Measurements from ENCODE around the gene STX8.

STX8 gene

DNA sequence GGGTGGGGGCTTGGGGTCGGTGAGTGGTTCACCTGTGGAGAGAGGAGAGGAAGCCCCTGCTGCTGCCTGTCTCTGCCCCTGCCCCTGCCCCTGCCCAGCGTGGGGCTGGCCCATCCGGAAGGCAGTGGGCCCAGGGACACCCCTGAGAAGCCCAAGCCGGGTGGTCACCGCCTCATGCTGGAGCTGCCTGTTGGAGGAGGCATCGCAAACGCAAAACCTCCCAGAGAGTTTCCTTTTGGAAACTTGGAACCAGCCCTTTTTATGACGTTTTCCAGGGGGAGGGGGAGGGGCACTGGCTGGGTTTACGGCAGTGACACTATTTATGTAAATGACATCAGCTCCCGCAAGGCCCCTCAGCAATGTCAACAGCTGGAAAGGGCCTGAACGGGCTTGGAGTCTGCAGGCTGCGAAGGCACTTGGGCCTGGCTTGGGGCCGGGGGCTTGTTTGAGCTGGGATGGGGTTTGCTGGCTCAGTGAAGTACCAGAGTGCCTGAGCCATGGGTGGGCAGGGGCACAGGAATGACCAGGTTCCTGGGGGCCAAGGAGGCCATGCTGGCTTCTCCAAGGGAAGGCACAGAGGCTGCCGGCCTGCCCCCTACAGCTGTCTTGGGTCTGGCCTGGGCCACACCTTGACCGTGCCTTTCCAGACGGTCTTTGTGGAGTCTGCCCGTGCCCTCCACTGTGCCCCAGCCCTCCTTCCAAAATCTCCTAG is 334.8 kb downstream of the STX8 start:
- H3K9me3 ChIP-seq (ENCODE audit: control insufficient read depth in 2 of 2, low read length in 2 of 2): no peaks in the 10 kb centered on the region
- H3K9ac ChIP-seq (ENCODE audit: low read depth in 1 of 2, low read length in 2 of 2): peak overlapping the region; percentile 77 to 86
- peaks cover 22 to 37% of the 10 kb centered on the region in 2 donors for H3K4me1 ChIP-seq (ENCODE audit: control insufficient read depth in 2 of 2, insufficient read depth in 2 of 2, low read length in 2 of 2)
- no peaks in the 10 kb centered on the region for H3K36me3 ChIP-seq (ENCODE audit: control insufficient read depth in 2 of 2, insufficient read depth in 2 of 2, low read length in 2 of 2)
- H3K27ac ChIP-seq (ENCODE audit: low read depth in 2 of 2, low read length in 2 of 2): peak overlapping the region; percentile 90 to 95
- peak overlapping the region; percentile 56 to 63 for H3K4me3 ChIP-seq (ENCODE audit: low read length in 2 of 2)
- H3K27me3 ChIP-seq (ENCODE audit: control insufficient read depth in 2 of 2, insufficient read depth in 2 of 2, low read length in 2 of 2): no peaks in the 10 kb centered on the region

DNA sequence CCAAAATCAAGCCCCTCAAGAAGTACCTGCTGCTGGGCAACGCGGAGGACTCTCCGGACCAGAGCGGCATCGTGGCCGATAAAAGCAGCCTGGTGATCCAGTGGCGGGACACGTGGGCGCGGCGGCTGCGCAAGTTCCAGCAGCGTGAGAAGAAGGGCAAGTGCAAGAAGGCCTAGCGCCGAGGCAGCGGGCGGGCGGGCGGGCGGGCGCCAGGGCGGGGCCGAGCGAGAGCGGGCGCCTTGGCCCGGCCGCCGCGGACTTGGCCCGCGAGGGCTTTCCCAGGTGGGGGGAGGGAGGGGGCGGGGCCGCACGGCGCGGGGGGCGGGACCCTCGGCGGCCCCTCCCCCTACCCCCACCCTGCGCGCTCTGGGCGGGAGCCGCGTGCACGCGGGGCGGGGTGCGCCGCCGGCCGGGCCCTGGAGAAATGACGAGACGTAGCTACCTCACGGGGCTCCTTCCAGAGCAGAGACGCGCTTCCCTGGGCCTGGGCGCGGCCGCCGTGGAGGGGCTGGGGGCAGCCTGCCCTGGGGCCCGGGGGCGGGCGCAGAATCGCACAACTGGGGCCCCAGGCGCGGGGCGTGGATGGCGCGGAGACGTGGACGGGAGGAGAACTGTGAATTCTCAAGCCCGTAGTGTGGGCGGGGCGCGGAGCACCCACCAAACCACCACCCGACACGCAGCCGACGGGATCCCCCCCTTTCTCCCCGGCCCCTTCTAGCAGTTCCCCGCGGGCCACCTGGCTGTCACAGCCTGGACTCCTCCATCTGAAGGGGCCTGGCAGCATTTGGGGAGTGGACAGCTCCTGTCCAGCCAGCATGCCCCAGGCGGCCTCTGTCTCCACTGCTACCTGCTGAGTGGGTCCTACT is 335.6 kb downstream of the STX8 start:
- Histone ChIP-seq H3K9ac (ENCODE audit: low read depth in 1 of 2, low read length in 2 of 2) (peak overlapping the region; percentile 77 to 86), H3K36me3 (ENCODE audit: control insufficient read depth in 2 of 2, insufficient read depth in 2 of 2, low read length in 2 of 2) (no peaks in the 10 kb centered on the region), H3K27me3 (ENCODE audit: control insufficient read depth in 2 of 2, insufficient read depth in 2 of 2, low read length in 2 of 2) (no peaks in the 10 kb centered on the region), H3K27ac (ENCODE audit: low read depth in 2 of 2, low read length in 2 of 2) (peak overlapping the region; percentile 90 to 95), H3K4me3 (ENCODE audit: low read length in 2 of 2) (peak overlapping the region; percentile 63 to 66), H3K4me1 (ENCODE audit: control insufficient read depth in 2 of 2, insufficient read depth in 2 of 2, low read length in 2 of 2) (peaks cover 22 to 36% of the 10 kb centered on the region in 2 donors), H3K9me3 (ENCODE audit: control insufficient read depth in 2 of 2, low read length in 2 of 2) (no peaks in the 10 kb centered on the region)

- no peaks in the 10 kb centered on the region for H3K27me3 ChIP-seq (ENCODE audit: control insufficient read depth in 2 of 2, insufficient read depth in 2 of 2, low read length in 2 of 2)
- H3K9me3 ChIP-seq (ENCODE audit: control insufficient read depth in 2 of 2, low read length in 2 of 2): no peaks in the 10 kb centered on the region
- peak overlapping the region; percentile 59 to 66 for H3K4me3 ChIP-seq (ENCODE audit: low read length in 2 of 2)
- H3K36me3 ChIP-seq (ENCODE audit: control insufficient read depth in 2 of 2, insufficient read depth in 2 of 2, low read length in 2 of 2): no peaks in the 10 kb centered on the region
- peak overlapping the region; percentile 54 to 67 for H3K9ac ChIP-seq (ENCODE audit: low read depth in 1 of 2, low read length in 2 of 2)
- peak overlapping the region; percentile 77 to 80 for H3K27ac ChIP-seq (ENCODE audit: low read depth in 2 of 2, low read length in 2 of 2)
- H3K4me1 ChIP-seq (ENCODE audit: control insufficient read depth in 2 of 2, insufficient read depth in 2 of 2, low read length in 2 of 2): peaks cover 22 to 32% of the 10 kb centered on the region in 2 donors
Observed at GRCh38 chr17:9239246-9239792, 336.3 kb downstream of the STX8 start.

GRCh38 chr17:9238340-9239245 is 337.0 kb downstream of the STX8 start:
- Histone ChIP-seq H3K36me3 (ENCODE audit: control insufficient read depth in 2 of 2, insufficient read depth in 2 of 2, low read length in 2 of 2) (no peaks in the 10 kb centered on the region), H3K9me3 (ENCODE audit: control insufficient read depth in 2 of 2, low read length in 2 of 2) (no peaks in the 10 kb centered on the region), H3K9ac (ENCODE audit: low read depth in 1 of 2, low read length in 2 of 2) (peak overlapping the region; percentile 54 to 67), H3K4me3 (ENCODE audit: low read length in 2 of 2) (no peak overlapping the region), H3K4me1 (ENCODE audit: control insufficient read depth in 2 of 2, insufficient read depth in 2 of 2, low read length in 2 of 2) (peaks cover 22 to 29% of the 10 kb centered on the region in 2 donors), H3K27me3 (ENCODE audit: control insufficient read depth in 2 of 2, insufficient read depth in 2 of 2, low read length in 2 of 2) (no peaks in the 10 kb centered on the region), H3K27ac (ENCODE audit: low read depth in 2 of 2, low read length in 2 of 2) (peak overlapping the region; percentile 77 to 80)

- peaks cover 22 to 29% of the 10 kb centered on the region in 2 donors for H3K4me1 ChIP-seq (ENCODE audit: control insufficient read depth in 2 of 2, insufficient read depth in 2 of 2, low read length in 2 of 2)
- H3K27me3 ChIP-seq (ENCODE audit: control insufficient read depth in 2 of 2, insufficient read depth in 2 of 2, low read length in 2 of 2): no peaks in the 10 kb centered on the region
- H3K36me3 ChIP-seq (ENCODE audit: control insufficient read depth in 2 of 2, insufficient read depth in 2 of 2, low read length in 2 of 2): no peaks in the 10 kb centered on the region
- H3K9me3 ChIP-seq (ENCODE audit: control insufficient read depth in 2 of 2, low read length in 2 of 2): no peaks in the 10 kb centered on the region
- H3K4me3 ChIP-seq (ENCODE audit: low read length in 2 of 2): no peak overlapping the region
- no peak overlapping the region for H3K27ac ChIP-seq (ENCODE audit: low read depth in 2 of 2, low read length in 2 of 2)
- H3K9ac ChIP-seq (ENCODE audit: low read depth in 1 of 2, low read length in 2 of 2): no peak overlapping the region
Observed at GRCh38 chr17:9237661-9238301, 337.8 kb downstream of the STX8 start.

DNA sequence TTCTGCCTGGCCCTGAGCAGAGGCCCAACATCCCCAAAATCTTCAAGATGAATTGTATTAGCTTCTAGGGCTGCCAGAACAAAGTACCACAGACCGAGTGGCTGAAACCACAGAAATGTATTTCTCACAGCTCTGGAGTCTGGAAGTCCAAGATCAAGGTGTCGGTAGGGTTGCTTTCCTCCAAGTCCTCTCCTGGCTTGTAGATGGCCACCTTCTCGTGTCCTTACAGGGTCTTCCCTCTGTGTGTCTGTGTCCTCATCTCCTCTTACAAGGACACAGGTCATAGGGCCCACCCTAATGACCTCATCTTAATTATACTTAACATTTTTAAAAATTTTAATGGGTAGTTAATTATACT is 338.6 kb downstream of the STX8 start:
- no peak overlapping the region for H3K4me3 ChIP-seq (ENCODE audit: low read length in 2 of 2)
- H3K27me3 ChIP-seq (ENCODE audit: control insufficient read depth in 2 of 2, insufficient read depth in 2 of 2, low read length in 2 of 2): no peaks in the 10 kb centered on the region
- peaks cover 18 to 27% of the 10 kb centered on the region in 2 donors for H3K4me1 ChIP-seq (ENCODE audit: control insufficient read depth in 2 of 2, insufficient read depth in 2 of 2, low read length in 2 of 2)
- no peak overlapping the region for H3K9ac ChIP-seq (ENCODE audit: low read depth in 1 of 2, low read length in 2 of 2)
- H3K27ac ChIP-seq (ENCODE audit: low read depth in 2 of 2, low read length in 2 of 2): no peak overlapping the region
- H3K36me3 ChIP-seq (ENCODE audit: control insufficient read depth in 2 of 2, insufficient read depth in 2 of 2, low read length in 2 of 2): no peaks in the 10 kb centered on the region
- no peaks in the 10 kb centered on the region for H3K9me3 ChIP-seq (ENCODE audit: control insufficient read depth in 2 of 2, low read length in 2 of 2)

DNA sequence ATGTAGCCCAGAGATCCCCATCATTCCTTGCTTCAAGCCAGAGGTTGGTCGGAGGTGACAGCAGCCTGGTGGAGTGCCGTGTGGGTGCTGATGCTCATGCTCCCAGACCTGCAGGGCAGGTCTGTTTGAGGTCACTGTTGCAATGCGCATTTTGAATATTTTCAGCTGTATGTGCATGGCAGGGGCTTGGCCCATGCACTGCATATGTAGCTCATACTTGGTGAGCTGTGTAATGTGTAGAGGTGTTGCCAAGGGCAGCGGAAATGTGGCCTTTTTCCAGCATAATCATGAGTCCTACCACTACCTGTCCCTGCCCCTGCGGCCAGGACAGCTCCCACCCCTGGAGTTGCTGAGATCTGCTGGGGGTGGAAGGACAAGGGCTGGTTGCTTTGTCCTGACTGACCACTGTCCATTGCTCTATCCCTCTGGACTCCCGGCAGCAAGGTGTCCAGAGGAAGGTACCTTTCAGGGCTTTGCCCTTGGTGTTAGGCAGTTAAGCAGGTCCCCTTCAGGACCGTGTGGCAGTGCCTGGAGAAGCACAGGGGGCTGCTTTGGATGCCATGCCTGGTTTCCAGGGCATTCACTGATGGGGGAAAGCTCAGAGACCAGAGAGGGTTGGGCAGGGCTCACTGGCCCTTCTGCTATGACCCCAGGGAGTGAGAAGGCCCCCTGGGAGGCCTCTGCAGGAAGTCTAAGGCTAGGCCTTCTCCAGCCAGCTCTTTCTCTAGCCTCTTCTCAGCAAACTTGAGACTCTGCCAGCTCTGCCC is 339.2 kb downstream of the STX8 start:
- Histone ChIP-seq H3K27ac (ENCODE audit: low read depth in 2 of 2, low read length in 2 of 2) (no peak overlapping the region), H3K4me3 (ENCODE audit: low read length in 2 of 2) (no peak overlapping the region), H3K36me3 (ENCODE audit: control insufficient read depth in 2 of 2, insufficient read depth in 2 of 2, low read length in 2 of 2) (no peaks in the 10 kb centered on the region), H3K27me3 (ENCODE audit: control insufficient read depth in 2 of 2, insufficient read depth in 2 of 2, low read length in 2 of 2) (no peaks in the 10 kb centered on the region), H3K9me3 (ENCODE audit: control insufficient read depth in 2 of 2, low read length in 2 of 2) (no peaks in the 10 kb centered on the region), H3K4me1 (ENCODE audit: control insufficient read depth in 2 of 2, insufficient read depth in 2 of 2, low read length in 2 of 2) (peaks cover 18 to 21% of the 10 kb centered on the region in 2 donors), H3K9ac (ENCODE audit: low read depth in 1 of 2, low read length in 2 of 2) (no peak overlapping the region)

DNA sequence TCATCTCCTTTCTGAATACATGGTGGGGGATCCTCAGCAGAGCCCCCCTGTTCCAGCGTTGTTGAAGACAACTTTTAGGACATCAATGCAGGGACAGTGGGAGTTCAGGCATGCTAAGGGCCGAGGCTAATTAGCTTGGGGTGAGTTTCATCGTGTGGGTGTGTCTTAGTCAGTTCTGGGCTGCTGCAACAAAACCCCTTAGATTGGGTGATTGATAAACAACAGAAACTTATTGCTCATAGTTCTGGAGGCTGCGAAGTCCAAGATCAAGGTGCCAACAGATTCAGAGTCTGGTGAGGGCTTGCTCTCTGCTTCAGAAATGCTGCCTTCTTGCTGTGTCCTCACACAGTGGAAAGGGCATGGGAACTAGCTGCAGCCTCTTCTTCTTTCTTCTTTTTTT is 340.3 kb downstream of the STX8 start:
- Histone ChIP-seq H3K4me1 (ENCODE audit: control insufficient read depth in 2 of 2, insufficient read depth in 2 of 2, low read length in 2 of 2) (peaks cover 11% of the 10 kb centered on the region in 2 donors), H3K27me3 (ENCODE audit: control insufficient read depth in 2 of 2, insufficient read depth in 2 of 2, low read length in 2 of 2) (no peaks in the 10 kb centered on the region), H3K9ac (ENCODE audit: low read depth in 1 of 2, low read length in 2 of 2) (no peak overlapping the region), H3K36me3 (ENCODE audit: control insufficient read depth in 2 of 2, insufficient read depth in 2 of 2, low read length in 2 of 2) (no peaks in the 10 kb centered on the region), H3K4me3 (ENCODE audit: low read length in 2 of 2) (no peak overlapping the region), H3K27ac (ENCODE audit: low read depth in 2 of 2, low read length in 2 of 2) (no peak overlapping the region), H3K9me3 (ENCODE audit: control insufficient read depth in 2 of 2, low read length in 2 of 2) (no peaks in the 10 kb centered on the region)

All from mucosa of rectum (tissue), 2 donors.